K562 (cell line): ENCODE data around the gene SPHK1. TPM values are rescaled to one million over a fixed set of nuclear protein-coding genes. Genes with fewer than 3 reads are reported as not detected.
A peak's percentile ranks its signal among the peaks of the same experiment; 100 is the strongest.

ENCODE experiments used
- ARID3B ChIP-seq: fragments of 250-450 bp; sonication (Bioruptor Pico); IDR thresholded peaks from 2 replicates; pipeline ENCODE4 v1.4.0; 2020; ENCODE audit warnings: borderline replicate concordance
- ASH1L ChIP-seq: fragments of 450-650 bp; IDR thresholded peaks from 2 replicates; pipeline ENCODE4 v1.6.1; 2018; ENCODE audit warnings: borderline replicate concordance, mild to moderate bottlenecking, low read depth; ENCODE audit not compliant: partially characterized antibody
- CSDE1 ChIP-seq, 2 experiments: fragments of 450-650 bp; IDR thresholded peaks; 2 replicates each; pipeline ENCODE4 v1.6.1; 2016; ENCODE audit warnings: mild to moderate bottlenecking in 1 of 2
- DIDO1 ChIP-seq: fragments of 450-650 bp; IDR thresholded peaks from 2 replicates; pipeline ENCODE4 v1.6.1; 2016; ENCODE audit warnings: low read depth, missing biosample characterization, missing genetic modification characterization
- E2F5 ChIP-seq: sonication (generic); formaldehyde crosslinking; IDR thresholded peaks from 2 replicates; pipeline ENCODE4 v1.8.0; 2022; ENCODE audit warnings: mild to moderate bottlenecking, missing genetic modification reagents
- EP300 ChIP-seq: IDR thresholded peaks from 2 replicates; pipeline ENCODE4 v1.6.1; 2012; ENCODE audit warnings: low read length, improper control_type of control experiment
- ETS1 ChIP-seq: conservative IDR thresholded peaks from 2 replicates; pipeline ENCODE4 v1.6.1; 2011; ENCODE audit warnings: low read depth, mild to moderate bottlenecking, low read length; ENCODE audit not compliant: control insufficient read depth
- FIP1L1 ChIP-seq: fragments of 200-400 bp; formaldehyde crosslinking; IDR thresholded peaks from 2 replicates; pipeline ENCODE4 v1.6.1; 2018; ENCODE audit warnings: mild to moderate bottlenecking, low read depth, low read length; ENCODE audit not compliant: poor library complexity, severe bottlenecking
- FOXK1 ChIP-seq: sonication (generic); formaldehyde crosslinking; IDR thresholded peaks from 2 replicates; pipeline ENCODE4 v1.8.0; 2022; ENCODE audit warnings: missing genetic modification reagents, mild to moderate bottlenecking, borderline replicate concordance
- HSF4 ChIP-seq: fragments of 250-450 bp; sonication (Bioruptor Pico); IDR thresholded peaks from 2 replicates; pipeline ENCODE4 v2.1.2; 2022; ENCODE audit warnings: mild to moderate bottlenecking, moderate library complexity, borderline replicate concordance
- JUND ChIP-seq, 2 experiments: IDR thresholded peaks; 2 replicates in 1 of 2; 3 replicates in 1 of 2; pipeline ENCODE4 v1.6.1; 2011; ENCODE audit warnings: borderline replicate concordance in 2 of 2, low read depth in 2 of 2, low read length in 2 of 2, improper control_type of control experiment in 1 of 2, missing biosample characterization in 1 of 2, missing genetic modification characterization in 1 of 2, missing genetic modification reagents in 1 of 2
- KDM1A ChIP-seq, 2 experiments: fragments of 450-650 bp; IDR thresholded peaks; 2 replicates each; pipeline ENCODE4 v1.6.1; 2016; ENCODE audit warnings: mild to moderate bottlenecking in 2 of 2
- MCM5 ChIP-seq: fragments of 450-650 bp; IDR thresholded peaks from 2 replicates; pipeline ENCODE4 v1.6.1; 2016; ENCODE audit warnings: low read depth
- POLR2A ChIP-seq: fragments of 450-650 bp; conservative IDR thresholded peaks from 2 replicates; pipeline ENCODE4 v1.6.1; 2016
- RBM15 ChIP-seq: fragments of 200-400 bp; formaldehyde crosslinking; IDR thresholded peaks from 2 replicates; pipeline ENCODE4 v1.6.1; 2018; ENCODE audit warnings: mild to moderate bottlenecking, low read length, moderate library complexity; ENCODE audit not compliant: insufficient read depth
- RBM39 ChIP-seq: fragments of 200-400 bp; formaldehyde crosslinking; optimal IDR thresholded peaks from 2 replicates; pipeline ENCODE3; 2018; ENCODE audit warnings: low read depth, low read length
- SMARCA5 ChIP-seq: fragments of 450-650 bp; IDR thresholded peaks from 2 replicates; pipeline ENCODE4 v1.6.1; 2016
- ZBED1 ChIP-seq: IDR thresholded peaks from 2 replicates; pipeline ENCODE4 v1.6.1; 2014
- ZBTB2 ChIP-seq: fragments of 450-650 bp; IDR thresholded peaks from 2 replicates; pipeline ENCODE4 v1.6.1; 2016; ENCODE audit warnings: antibody characterized with exemption
- ZFP36 ChIP-seq: fragments of 150-350 bp; IDR thresholded peaks from 2 replicates; pipeline ENCODE4 v1.6.1; 2018; ENCODE audit warnings: low read length, low read depth; ENCODE audit not compliant: partially characterized antibody
- ZKSCAN3 ChIP-seq: fragments of 250-450 bp; sonication (Bioruptor Pico); IDR thresholded peaks from 2 replicates; pipeline ENCODE4 v1.4.0; 2020
- ZNF282 ChIP-seq: sonication (generic); formaldehyde crosslinking; IDR thresholded peaks from 2 replicates; pipeline ENCODE4 v1.8.1; 2023; ENCODE audit warnings: missing genetic modification reagents
- ZNF584 ChIP-seq: fragments of 200-800 bp; sonication (Bioruptor generic); IDR thresholded peaks from 2 replicates; pipeline ENCODE4 v1.6.1; 2016; ENCODE audit warnings: low read depth, mild to moderate bottlenecking, missing genetic modification characterization, missing compliant biosample characterization
- ZNF589 ChIP-seq: fragments of 200-800 bp; sonication (Bioruptor generic); IDR thresholded peaks from 2 replicates; pipeline ENCODE4 v1.6.1; 2016; ENCODE audit warnings: low read depth, missing genetic modification characterization, missing compliant biosample characterization
- polyA plus RNA-seq, 8 experiments: library from polyadenylated mRNA; depleted of rRNA in 4 of 8; stranded (reverse) in 5 of 8; unstranded in 3 of 8; fragments of >200 nt; fragmentation: Nextera tagmentation in 2 of 8; fragmentation: Illumina TruSeq in 1 of 8; extraction: Ambion mirVana in 2 of 8; extraction: Trizol in 1 of 8; gene quantifications; 2 replicates each; pipeline versions ENCODE4 v1.2.1 to v1.2.3, GENCODE V29; 2011 to 2014; ENCODE audit warnings: inconsistent platforms in 1 of 8, missing spikeins in 1 of 8
- total RNA-seq, 7 experiments: library from RNA; depleted of rRNA in 6 of 7; stranded (reverse); fragments of >200 nt in 6 of 7; fragmentation: Illumina TruSeq in 2 of 7; extraction: Trizol in 2 of 7; gene quantifications; 2 replicates each; pipeline versions ENCODE4 v1.2.1 to v1.2.3, GENCODE V29; 2011 to 2021; ENCODE audit warnings: low replicate concordance in 1 of 7

SPHK1 gene
- total and polyA plus RNA-seq, 9 of the 15 experiments (the other 6 are each of a cell fraction or from before 2014, with no cell fraction given) = 0.21 to 60.3 (median 14.5) TPM

GRCh38 chr17:76397687-76398522 lies 13.5 kb downstream of the SPHK1 start (continued):
- no peak for TF ChIP-seq E2F5 (CRISPR knock-in tag)
- no peak for TF ChIP-seq ZKSCAN3 (CRISPR knock-in tag)
- TF ChIP-seq FOXK1 = no peak
- no peak for TF ChIP-seq DIDO1
- TF ChIP-seq ZBTB2 = no peak
- no peak for TF ChIP-seq CSDE1 (IDR thresholded peaks at IDR 0.05)
- peak; percentile 43 for TF ChIP-seq RBM39
- TF ChIP-seq ZNF584 (CRISPR knock-in tag) = no peak
- TF ChIP-seq SMARCA5 = 0 out of 2 replicates have a peak, but pooled peaks have one; percentile 7
- TF ChIP-seq ZFP36 = no peak
- TF ChIP-seq ETS1 = no peak
- no peak for TF ChIP-seq ZNF589 (CRISPR knock-in tag)
- TF ChIP-seq RBM15 = no peak
- 0 out of 2 replicates have a peak, but pooled peaks have one; percentile 48 for TF ChIP-seq ZNF282 (CRISPR knock-in tag)
- no peak for TF ChIP-seq ASH1L
- TF ChIP-seq KDM1A (IDR thresholded peaks at IDR 0.05) = no peak
- no peak for TF ChIP-seq EP300
- 0 out of 2 replicates have a peak, but pooled peaks have one; percentile 29 for TF ChIP-seq JUND (IDR thresholded peaks at IDR 0.05; ENCODE audit: borderline replicate concordance, low read depth, low read length)
- no peak; the same call in 2 of the 3 replicates for TF ChIP-seq JUND (tag; IDR thresholded peaks at IDR 0.05; ENCODE audit: borderline replicate concordance, low read depth, low read length)
- no peak for TF ChIP-seq ZBED1
- no peak for TF ChIP-seq HSF4 (CRISPR knock-in tag)
- no peak for TF ChIP-seq MCM5
- TF ChIP-seq FIP1L1 = no peak
- no peak for TF ChIP-seq ARID3B (CRISPR knock-in tag)
- no peak for TF ChIP-seq POLR2A
